ENCODE results near the gene NFIB. TPM values are rescaled to one million over a fixed set of nuclear protein-coding genes. Genes with fewer than 3 reads are reported as not detected.

The NFIB gene
- total and polyA plus RNA-seq, 2 of the 8 experiments (the other 6 are each of a cell fraction or from before 2014, with no cell fraction given), result 2.6 to 13.1 TPM

- TF ChIP-seq CTCF (IDR thresholded peaks at IDR 0.05; ENCODE audit: control extremely low read depth in 1 of 3, insufficient read depth in 1 of 3, low read depth in 1 of 3, low read length in 3 of 3) (no peak), CEBPB (IDR thresholded peaks at IDR 0.05; ENCODE audit: low read depth, low read length) (no peak), TBP (IDR thresholded peaks at IDR 0.05; ENCODE audit: low read depth, low read length) (no peak), RBBP5 (IDR thresholded peaks at IDR 0.05; ENCODE audit: borderline replicate concordance, low read depth, low read length) (peak; percentile 97), USF2 (IDR thresholded peaks at IDR 0.05; ENCODE audit: low read length) (peak; percentile 6; the same call in 1 of the 2 replicates), CTBP2 (IDR thresholded peaks at IDR 0.05; ENCODE audit: borderline replicate concordance, insufficient read depth, insufficient read length, low read length) (peak; percentile 98), NANOG (IDR thresholded peaks at IDR 0.05; ENCODE audit: insufficient read depth, low read depth, low read length, poor library complexity, severe bottlenecking) (no peak), MAX (IDR thresholded peaks at IDR 0.05) (peak; percentile 89), NRF1 (IDR thresholded peaks at IDR 0.05; ENCODE audit: low read depth, low read length) (no peak), BRCA1 (IDR thresholded peaks at IDR 0.05; ENCODE audit: low read depth, low read length) (no peak), SIX5 (IDR thresholded peaks at IDR 0.05; ENCODE audit: low read depth, low read length) (no peak), GTF2F1 (IDR thresholded peaks at IDR 0.05; ENCODE audit: borderline replicate concordance, low read depth, low read length) (no peak), RXRA (IDR thresholded peaks at IDR 0.05; ENCODE audit: insufficient read depth, low read depth, low read length) (no peak), TAF1 (IDR thresholded peaks at IDR 0.05; ENCODE audit: low read depth, low read length) (0 out of 2 replicates have a peak, but pooled peaks have one; percentile 34), PHF8 (conservative IDR thresholded peaks at IDR 0.05; ENCODE audit: low read depth, low read length) (0 out of 2 replicates have a peak, but pooled peaks have one; percentile 6), ATF3 (IDR thresholded peaks at IDR 0.05; ENCODE audit: insufficient read depth, low read depth, low read length) (no peak), POLR2A (IDR thresholded peaks at IDR 0.05; ENCODE audit: control extremely low read depth in 1 of 2, low read depth in 2 of 2, low read length in 2 of 2) (no peak), SAP30 (IDR thresholded peaks at IDR 0.05; ENCODE audit: insufficient read depth, insufficient replicate concordance, low read length) (no peak), KDM1A (IDR thresholded peaks at IDR 0.05; ENCODE audit: borderline replicate concordance, low read length) (no peak)
Observed at GRCh38 chr9:14347406-14348122, 33.6 kb upstream of the NFIB start (continued).
